ENCODE measurements around the gene HOXB6.
A peak's percentile ranks its signal among the peaks of the same experiment; 100 is the strongest.

HOXB6 gene

GRCh38 chr17:48567646-48568354 is 37.0 kb downstream of the HOXB6 start:
- ChIA-PET CTCF (interaction anchor here (0.6 to 2.2 kb wide), 7 partner anchors 10 to 67 kb away, joined by 3 to 7 read pairs (median 6); partner anchors contain the start of genes HOXB4 and HOXB5), POLR2A (interaction anchor here (0.9 kb wide), 1 partner anchor 20 kb away, joined by 4 read pairs; no protein-coding TSS in a partner anchor)
- Histone ChIP-seq H3K27ac (ENCODE audit: insufficient read depth in 1 of 2, low read depth in 1 of 2, low read length in 2 of 2, poor library complexity in 1 of 2, severe bottlenecking in 2 of 2) (no peak overlapping the region), H3K27me3 (replicated peaks in 2 of 5; ENCODE audit: control insufficient read depth in 4 of 5, insufficient read depth in 5 of 5, low read length in 4 of 5) (no peaks in the 10 kb centered on the region), H3K36me3 (ENCODE audit: control insufficient read depth in 4 of 4, insufficient read depth in 4 of 4, low read length in 3 of 4) (peaks cover 0 to 56% (median 19%) of the 10 kb centered on the region in 4 experiments), H3K9me3 (ENCODE audit: control extremely low read depth in 1 of 5, control insufficient read depth in 4 of 5, insufficient read depth in 2 of 5, low read depth in 1 of 5, low read length in 4 of 5) (no peaks in the 10 kb centered on the region), H3K4me3 (ENCODE audit: control insufficient read depth in 1 of 7, extremely low read depth in 1 of 7, insufficient read depth in 4 of 7, low read depth in 2 of 7, low read length in 6 of 7) (peak overlapping the region in 3 of 7 experiments; percentile 55 to 65 (median 63)), H3K4me1 (ENCODE audit: control extremely low read depth in 1 of 4, control insufficient read depth in 4 of 4, insufficient read depth in 4 of 4, low read length in 3 of 4) (peaks cover 0 to 98% (median 65%) of the 10 kb centered on the region in 4 experiments)
- no CpG with 5 or more reads among the region's 2 CpGs for WGBS (ENCODE audit: insufficient coverage)
- no peak for DNase-seq

GRCh38 chr17:48567209-48567608 is 37.6 kb downstream of the HOXB6 start:
- DNase-seq: no peak
- Histone ChIP-seq H3K36me3 (ENCODE audit: control insufficient read depth in 4 of 4, insufficient read depth in 4 of 4, low read length in 3 of 4) (peaks cover 0 to 57% (median 16%) of the 10 kb centered on the region in 4 experiments), H3K4me1 (ENCODE audit: control extremely low read depth in 1 of 4, control insufficient read depth in 4 of 4, insufficient read depth in 4 of 4, low read length in 3 of 4) (peaks cover 0 to 98% (median 70%) of the 10 kb centered on the region in 4 experiments), H3K27ac (ENCODE audit: insufficient read depth in 1 of 2, low read depth in 1 of 2, low read length in 2 of 2, poor library complexity in 1 of 2, severe bottlenecking in 2 of 2) (no peak overlapping the region), H3K4me3 (ENCODE audit: control insufficient read depth in 1 of 7, extremely low read depth in 1 of 7, insufficient read depth in 4 of 7, low read depth in 2 of 7, low read length in 6 of 7) (no peak overlapping the region), H3K27me3 (replicated peaks in 2 of 5; ENCODE audit: control insufficient read depth in 4 of 5, insufficient read depth in 5 of 5, low read length in 4 of 5) (no peaks in the 10 kb centered on the region), H3K9me3 (ENCODE audit: control extremely low read depth in 1 of 5, control insufficient read depth in 4 of 5, insufficient read depth in 2 of 5, low read depth in 1 of 5, low read length in 4 of 5) (no peaks in the 10 kb centered on the region)
- ChIA-PET POLR2A (interaction anchor here (0.9 kb wide), 1 partner anchor 20 kb away, joined by 4 read pairs; no protein-coding TSS in a partner anchor), CTCF (interaction anchor here (0.8 to 2.2 kb wide), 5 partner anchors 11 to 66 kb away, joined by 3 to 7 read pairs (median 4); partner anchors contain the start of genes HOXB4 and HOXB5)
- 76% methylated on average over 6 of the region's 6 CpGs for WGBS (ENCODE audit: insufficient coverage)

GRCh38 chr17:48566717-48567116 is 38.1 kb downstream of the HOXB6 start:
- Histone ChIP-seq H3K4me1 (ENCODE audit: control extremely low read depth in 1 of 4, control insufficient read depth in 4 of 4, insufficient read depth in 4 of 4, low read length in 3 of 4) (peaks cover under 1 to 98% (median 74%) of the 10 kb centered on the region in 4 experiments), H3K27ac (ENCODE audit: insufficient read depth in 1 of 2, low read depth in 1 of 2, low read length in 2 of 2, poor library complexity in 1 of 2, severe bottlenecking in 2 of 2) (no peak overlapping the region), H3K27me3 (replicated peaks in 2 of 5; ENCODE audit: control insufficient read depth in 4 of 5, insufficient read depth in 5 of 5, low read length in 4 of 5) (no peaks in the 10 kb centered on the region), H3K4me3 (ENCODE audit: control insufficient read depth in 1 of 7, extremely low read depth in 1 of 7, insufficient read depth in 4 of 7, low read depth in 2 of 7, low read length in 6 of 7) (no peak overlapping the region), H3K36me3 (ENCODE audit: control insufficient read depth in 4 of 4, insufficient read depth in 4 of 4, low read length in 3 of 4) (peaks cover 0 to 52% (median 14%) of the 10 kb centered on the region in 4 experiments), H3K9me3 (ENCODE audit: control extremely low read depth in 1 of 5, control insufficient read depth in 4 of 5, insufficient read depth in 2 of 5, low read depth in 1 of 5, low read length in 4 of 5) (no peaks in the 10 kb centered on the region)
- WGBS (ENCODE audit: insufficient coverage): no CpG with 5 or more reads among the region's 2 CpGs
- no peak for DNase-seq
- ChIA-PET CTCF (interaction anchor here (0.5 to 2.2 kb wide), 7 partner anchors 10 to 66 kb away, joined by 3 to 7 read pairs (median 4); partner anchors contain the start of gene HOXB5), POLR2A (no interaction called here)

GRCh38 chr17:48565925-48566710 is 38.7 kb downstream of the HOXB6 start:
- ChIA-PET CTCF (interaction anchor here (0.5 to 2.2 kb wide), 6 partner anchors 10 to 27 kb away, joined by 3 to 7 read pairs (median 4); partner anchors contain the start of gene HOXB5), POLR2A (no interaction called here)
- H3K4me1 ChIP-seq (ENCODE audit: control extremely low read depth in 1 of 4, control insufficient read depth in 4 of 4, insufficient read depth in 4 of 4, low read length in 3 of 4): peaks cover 5 to 98% (median 76%) of the 10 kb centered on the region in 4 experiments
- no peak for DNase-seq
- H3K27ac ChIP-seq (ENCODE audit: insufficient read depth in 1 of 2, low read depth in 1 of 2, low read length in 2 of 2, poor library complexity in 1 of 2, severe bottlenecking in 2 of 2): no peak overlapping the region
- H3K36me3 ChIP-seq (ENCODE audit: control insufficient read depth in 4 of 4, insufficient read depth in 4 of 4, low read length in 3 of 4): peaks cover 0 to 46% (median 13%) of the 10 kb centered on the region in 4 experiments
- no peaks in the 10 kb centered on the region for H3K27me3 ChIP-seq (replicated peaks in 2 of 5; ENCODE audit: control insufficient read depth in 4 of 5, insufficient read depth in 5 of 5, low read length in 4 of 5)
- WGBS (ENCODE audit: insufficient coverage): 90% methylated on average over 2 of the region's 4 CpGs
- H3K9me3 ChIP-seq (ENCODE audit: control extremely low read depth in 1 of 5, control insufficient read depth in 4 of 5, insufficient read depth in 2 of 5, low read depth in 1 of 5, low read length in 4 of 5): no peaks in the 10 kb centered on the region
- no peak overlapping the region for H3K4me3 ChIP-seq (ENCODE audit: control insufficient read depth in 1 of 7, extremely low read depth in 1 of 7, insufficient read depth in 4 of 7, low read depth in 2 of 7, low read length in 6 of 7)

GRCh38 chr17:48565022-48565554 is 39.7 kb downstream of the HOXB6 start:
- H3K27ac ChIP-seq (ENCODE audit: insufficient read depth in 1 of 2, low read depth in 1 of 2, low read length in 2 of 2, poor library complexity in 1 of 2, severe bottlenecking in 2 of 2): peak overlapping the region in 1 of 2 experiments; percentile 14
- CTCF ChIA-PET: interaction anchor here (0.9 to 2.2 kb wide), 2 partner anchors 23 to 28 kb away, joined by 3 to 8 read pairs; no protein-coding TSS in a partner anchor
- H3K4me1 ChIP-seq (ENCODE audit: control extremely low read depth in 1 of 4, control insufficient read depth in 4 of 4, insufficient read depth in 4 of 4, low read length in 3 of 4): peaks cover 5 to 97% (median 75%) of the 10 kb centered on the region in 4 experiments
- WGBS (ENCODE audit: insufficient coverage): 100% methylated on average over 1 of the region's 2 CpGs
- POLR2A ChIA-PET: interaction anchor here (0.7 to 1.2 kb wide), 3 partner anchors 12 to 19 kb away, joined by 3 read pairs; no protein-coding TSS in a partner anchor
- no peaks in the 10 kb centered on the region for H3K9me3 ChIP-seq (ENCODE audit: control extremely low read depth in 1 of 5, control insufficient read depth in 4 of 5, insufficient read depth in 2 of 5, low read depth in 1 of 5, low read length in 4 of 5)
- no peak for DNase-seq
- no peaks in the 10 kb centered on the region for H3K27me3 ChIP-seq (replicated peaks in 2 of 5; ENCODE audit: control insufficient read depth in 4 of 5, insufficient read depth in 5 of 5, low read length in 4 of 5)
- peak overlapping the region in 1 of 7 experiments; percentile 28 for H3K4me3 ChIP-seq (ENCODE audit: control insufficient read depth in 1 of 7, extremely low read depth in 1 of 7, insufficient read depth in 4 of 7, low read depth in 2 of 7, low read length in 6 of 7)
- peaks cover 0 to 39% (median 9%) of the 10 kb centered on the region in 4 experiments for H3K36me3 ChIP-seq (ENCODE audit: control insufficient read depth in 4 of 4, insufficient read depth in 4 of 4, low read length in 3 of 4)

GRCh38 chr17:48564188-48565021 is 40.4 kb downstream of the HOXB6 start:
- peak overlapping the region in 1 of 2 experiments; percentile 14 for H3K27ac ChIP-seq (ENCODE audit: insufficient read depth in 1 of 2, low read depth in 1 of 2, low read length in 2 of 2, poor library complexity in 1 of 2, severe bottlenecking in 2 of 2)
- peak overlapping the region in 3 of 7 experiments; percentile 28 to 43 (median 29) for H3K4me3 ChIP-seq (ENCODE audit: control insufficient read depth in 1 of 7, extremely low read depth in 1 of 7, insufficient read depth in 4 of 7, low read depth in 2 of 7, low read length in 6 of 7)
- no peaks in the 10 kb centered on the region for H3K9me3 ChIP-seq (ENCODE audit: control extremely low read depth in 1 of 5, control insufficient read depth in 4 of 5, insufficient read depth in 2 of 5, low read depth in 1 of 5, low read length in 4 of 5)
- POLR2A ChIA-PET: interaction anchor here (0.7 to 1.2 kb wide), 3 partner anchors 13 to 18 kb away, joined by 3 read pairs; no protein-coding TSS in a partner anchor
- CTCF ChIA-PET: interaction anchor here (0.9 to 2.2 kb wide), 4 partner anchors 15 to 29 kb away, joined by 3 to 8 read pairs (median 5); no protein-coding TSS in a partner anchor
- DNase-seq: no peak
- H3K4me1 ChIP-seq (ENCODE audit: control extremely low read depth in 1 of 4, control insufficient read depth in 4 of 4, insufficient read depth in 4 of 4, low read length in 3 of 4): peaks cover 5 to 90% (median 72%) of the 10 kb centered on the region in 4 experiments
- 27% methylated on average over 48 of the region's 73 CpGs for WGBS (ENCODE audit: insufficient coverage)
- peaks cover 0 to 39% (median 11%) of the 10 kb centered on the region in 4 experiments for H3K36me3 ChIP-seq (ENCODE audit: control insufficient read depth in 4 of 4, insufficient read depth in 4 of 4, low read length in 3 of 4)
- no peaks in the 10 kb centered on the region for H3K27me3 ChIP-seq (replicated peaks in 2 of 5; ENCODE audit: control insufficient read depth in 4 of 5, insufficient read depth in 5 of 5, low read length in 4 of 5)

All from common myeloid progenitor, CD34-positive (primary cell).